ENCODE results near the gene AFAP1.

DNA sequence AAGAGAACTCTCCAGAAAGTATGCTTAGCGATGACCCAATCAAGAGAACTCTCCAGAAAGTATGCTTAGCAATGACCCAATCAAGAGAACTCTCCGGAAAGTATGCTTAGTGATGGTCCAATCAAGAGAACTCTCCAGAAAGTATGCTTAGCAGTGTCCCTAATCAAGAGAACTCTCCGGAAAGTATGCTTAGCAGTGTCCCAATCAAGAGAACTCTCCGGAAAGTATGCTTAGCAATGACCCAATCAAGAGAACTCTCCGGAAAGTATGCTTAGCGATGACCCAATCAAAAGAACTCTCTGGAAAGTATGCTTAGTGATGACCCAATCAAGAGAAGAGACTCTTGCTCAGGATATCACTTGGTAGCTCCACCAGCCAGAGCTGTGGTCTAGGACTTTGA is 92.5 kb downstream of the AFAP1 start:
- TF ChIP-seq, protein P1, sequence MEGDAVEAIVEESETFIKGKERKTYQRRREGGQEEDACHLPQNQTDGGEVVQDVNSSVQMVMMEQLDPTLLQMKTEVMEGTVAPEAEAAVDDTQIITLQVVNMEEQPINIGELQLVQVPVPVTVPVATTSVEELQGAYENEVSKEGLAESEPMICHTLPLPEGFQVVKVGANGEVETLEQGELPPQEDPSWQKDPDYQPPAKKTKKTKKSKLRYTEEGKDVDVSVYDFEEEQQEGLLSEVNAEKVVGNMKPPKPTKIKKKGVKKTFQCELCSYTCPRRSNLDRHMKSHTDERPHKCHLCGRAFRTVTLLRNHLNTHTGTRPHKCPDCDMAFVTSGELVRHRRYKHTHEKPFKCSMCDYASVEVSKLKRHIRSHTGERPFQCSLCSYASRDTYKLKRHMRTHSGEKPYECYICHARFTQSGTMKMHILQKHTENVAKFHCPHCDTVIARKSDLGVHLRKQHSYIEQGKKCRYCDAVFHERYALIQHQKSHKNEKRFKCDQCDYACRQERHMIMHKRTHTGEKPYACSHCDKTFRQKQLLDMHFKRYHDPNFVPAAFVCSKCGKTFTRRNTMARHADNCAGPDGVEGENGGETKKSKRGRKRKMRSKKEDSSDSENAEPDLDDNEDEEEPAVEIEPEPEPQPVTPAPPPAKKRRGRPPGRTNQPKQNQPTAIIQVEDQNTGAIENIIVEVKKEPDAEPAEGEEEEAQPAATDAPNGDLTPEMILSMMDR (IDR thresholded peaks at IDR 0.05): no peak
- no peak for TF ChIP-seq EZH2 (IDR thresholded peaks at IDR 0.05; ENCODE audit: borderline replicate concordance, insufficient read depth, low read depth, low read length, poor library complexity, severe bottlenecking)

Measured in B cell (primary cell).